H1 (cell line): ENCODE measurements around the gene GFY. TPM values are rescaled to one million over a fixed set of nuclear protein-coding genes. Genes with fewer than 3 reads are reported as not detected.

Source experiments
- CTBP2 ChIP-seq: IDR thresholded peaks from 2 replicates; pipeline ENCODE4 v1.7.0; 2011; ENCODE audit warnings: borderline replicate concordance, mild to moderate bottlenecking, moderate library complexity, mixed read lengths, low read length; ENCODE audit not compliant: insufficient read depth, insufficient read length
- KDM5A ChIP-seq: fragments of 200-600 bp; IDR thresholded peaks from 2 replicates; pipeline ENCODE4 v1.7.1; 2012; ENCODE audit warnings: mild to moderate bottlenecking, low read length, inconsistent platforms, mixed read lengths
- POLR2AphosphoS5 ChIP-seq: IDR thresholded peaks from 2 replicates; pipeline ENCODE4 v1.6.1; 2011; ENCODE audit warnings: low read depth, low read length
- TEAD4 ChIP-seq: IDR thresholded peaks from 2 replicates; pipeline ENCODE4 v1.6.1; 2012; ENCODE audit warnings: low read depth, low read length, inconsistent platforms, mixed read lengths
- YY1 ChIP-seq: IDR thresholded peaks from 2 replicates; pipeline ENCODE4 v1.6.1; 2011; ENCODE audit warnings: low read depth, mild to moderate bottlenecking, low read length
- polyA plus RNA-seq, 7 experiments: library from polyadenylated mRNA; depleted of rRNA in 3 of 7; stranded (reverse) in 5 of 7; unstranded in 2 of 7; fragments of >200 nt in 5 of 7; fragments of 200-250 nt in 2 of 7; gene quantifications; 1 replicate in 5 of 7; 2 replicates in 1 of 7; 4 replicates in 1 of 7; pipeline versions ENCODE4 v1.2.1 to v1.2.3, GENCODE V29; 2011 to 2013; ENCODE audit warnings: missing spikeins in 2 of 7, mixed read lengths in 2 of 7
- total RNA-seq: library from RNA; stranded (reverse); fragmentation: NEBNext Ultra II Directional; extraction: Animal tissue kit (Norgen Biotek cat#: 25700); gene quantifications from 2 replicates; pipeline ENCODE4 v1.2.1, GENCODE V29; 2021
- TF ChIP-seq, protein P1 (sequence below): fragments of 300-600 bp; sonication (generic); IDR thresholded peaks from 2 replicates; pipeline ENCODE4 v1.7.1; 2012; ENCODE audit warnings: low read length, moderate library complexity, mild to moderate bottlenecking, inconsistent platforms; ENCODE audit not compliant: insufficient replicate concordance
- TF ChIP-seq, protein P2 (sequence below), 3 experiments: IDR thresholded peaks; 1 replicate in 2 of 3; 2 replicates in 1 of 3; pipeline versions ENCODE4 v1.5.1 to v1.6.1; 2011; ENCODE audit warnings: low read length in 3 of 3, mild to moderate bottlenecking in 3 of 3, inconsistent platforms in 2 of 3, low read depth in 1 of 3, moderate library complexity in 1 of 3; ENCODE audit not compliant: insufficient read depth in 1 of 3; ENCODE audit errors: control extremely low read depth in 1 of 3

Gene GFY
- total and polyA plus RNA-seq, 2 of the 8 experiments (the other 6 are each of a cell fraction or from before 2014, with no cell fraction given), result 0.68 to 0.93 TPM

DNA sequence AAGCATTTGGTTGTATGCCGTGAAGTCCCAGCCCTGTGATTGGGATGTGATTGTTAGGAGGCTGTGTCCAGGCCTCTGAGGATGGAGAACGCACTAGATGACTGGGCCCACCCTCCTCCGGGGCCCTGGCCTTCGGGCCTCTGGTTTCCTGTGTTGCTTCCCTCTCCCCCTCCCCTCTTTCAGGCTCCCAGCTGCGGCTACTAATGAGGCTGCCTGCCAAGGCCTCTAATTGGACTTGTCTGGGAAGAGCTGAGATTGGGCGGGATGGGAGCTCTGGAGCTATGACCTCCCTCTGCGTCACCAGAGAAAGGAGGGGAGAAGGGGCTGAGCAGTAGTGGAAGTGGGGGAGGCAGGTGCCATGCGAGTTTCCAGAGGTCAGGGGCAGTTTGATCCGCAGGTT lies 11.8 kb upstream of the GFY start (continued):
- TF ChIP-seq KDM5A (no peak), CTBP2 (no peak), TEAD4 (no peak), YY1 (no peak), POLR2AphosphoS5 (no peak)
- TF ChIP-seq, protein P1, sequence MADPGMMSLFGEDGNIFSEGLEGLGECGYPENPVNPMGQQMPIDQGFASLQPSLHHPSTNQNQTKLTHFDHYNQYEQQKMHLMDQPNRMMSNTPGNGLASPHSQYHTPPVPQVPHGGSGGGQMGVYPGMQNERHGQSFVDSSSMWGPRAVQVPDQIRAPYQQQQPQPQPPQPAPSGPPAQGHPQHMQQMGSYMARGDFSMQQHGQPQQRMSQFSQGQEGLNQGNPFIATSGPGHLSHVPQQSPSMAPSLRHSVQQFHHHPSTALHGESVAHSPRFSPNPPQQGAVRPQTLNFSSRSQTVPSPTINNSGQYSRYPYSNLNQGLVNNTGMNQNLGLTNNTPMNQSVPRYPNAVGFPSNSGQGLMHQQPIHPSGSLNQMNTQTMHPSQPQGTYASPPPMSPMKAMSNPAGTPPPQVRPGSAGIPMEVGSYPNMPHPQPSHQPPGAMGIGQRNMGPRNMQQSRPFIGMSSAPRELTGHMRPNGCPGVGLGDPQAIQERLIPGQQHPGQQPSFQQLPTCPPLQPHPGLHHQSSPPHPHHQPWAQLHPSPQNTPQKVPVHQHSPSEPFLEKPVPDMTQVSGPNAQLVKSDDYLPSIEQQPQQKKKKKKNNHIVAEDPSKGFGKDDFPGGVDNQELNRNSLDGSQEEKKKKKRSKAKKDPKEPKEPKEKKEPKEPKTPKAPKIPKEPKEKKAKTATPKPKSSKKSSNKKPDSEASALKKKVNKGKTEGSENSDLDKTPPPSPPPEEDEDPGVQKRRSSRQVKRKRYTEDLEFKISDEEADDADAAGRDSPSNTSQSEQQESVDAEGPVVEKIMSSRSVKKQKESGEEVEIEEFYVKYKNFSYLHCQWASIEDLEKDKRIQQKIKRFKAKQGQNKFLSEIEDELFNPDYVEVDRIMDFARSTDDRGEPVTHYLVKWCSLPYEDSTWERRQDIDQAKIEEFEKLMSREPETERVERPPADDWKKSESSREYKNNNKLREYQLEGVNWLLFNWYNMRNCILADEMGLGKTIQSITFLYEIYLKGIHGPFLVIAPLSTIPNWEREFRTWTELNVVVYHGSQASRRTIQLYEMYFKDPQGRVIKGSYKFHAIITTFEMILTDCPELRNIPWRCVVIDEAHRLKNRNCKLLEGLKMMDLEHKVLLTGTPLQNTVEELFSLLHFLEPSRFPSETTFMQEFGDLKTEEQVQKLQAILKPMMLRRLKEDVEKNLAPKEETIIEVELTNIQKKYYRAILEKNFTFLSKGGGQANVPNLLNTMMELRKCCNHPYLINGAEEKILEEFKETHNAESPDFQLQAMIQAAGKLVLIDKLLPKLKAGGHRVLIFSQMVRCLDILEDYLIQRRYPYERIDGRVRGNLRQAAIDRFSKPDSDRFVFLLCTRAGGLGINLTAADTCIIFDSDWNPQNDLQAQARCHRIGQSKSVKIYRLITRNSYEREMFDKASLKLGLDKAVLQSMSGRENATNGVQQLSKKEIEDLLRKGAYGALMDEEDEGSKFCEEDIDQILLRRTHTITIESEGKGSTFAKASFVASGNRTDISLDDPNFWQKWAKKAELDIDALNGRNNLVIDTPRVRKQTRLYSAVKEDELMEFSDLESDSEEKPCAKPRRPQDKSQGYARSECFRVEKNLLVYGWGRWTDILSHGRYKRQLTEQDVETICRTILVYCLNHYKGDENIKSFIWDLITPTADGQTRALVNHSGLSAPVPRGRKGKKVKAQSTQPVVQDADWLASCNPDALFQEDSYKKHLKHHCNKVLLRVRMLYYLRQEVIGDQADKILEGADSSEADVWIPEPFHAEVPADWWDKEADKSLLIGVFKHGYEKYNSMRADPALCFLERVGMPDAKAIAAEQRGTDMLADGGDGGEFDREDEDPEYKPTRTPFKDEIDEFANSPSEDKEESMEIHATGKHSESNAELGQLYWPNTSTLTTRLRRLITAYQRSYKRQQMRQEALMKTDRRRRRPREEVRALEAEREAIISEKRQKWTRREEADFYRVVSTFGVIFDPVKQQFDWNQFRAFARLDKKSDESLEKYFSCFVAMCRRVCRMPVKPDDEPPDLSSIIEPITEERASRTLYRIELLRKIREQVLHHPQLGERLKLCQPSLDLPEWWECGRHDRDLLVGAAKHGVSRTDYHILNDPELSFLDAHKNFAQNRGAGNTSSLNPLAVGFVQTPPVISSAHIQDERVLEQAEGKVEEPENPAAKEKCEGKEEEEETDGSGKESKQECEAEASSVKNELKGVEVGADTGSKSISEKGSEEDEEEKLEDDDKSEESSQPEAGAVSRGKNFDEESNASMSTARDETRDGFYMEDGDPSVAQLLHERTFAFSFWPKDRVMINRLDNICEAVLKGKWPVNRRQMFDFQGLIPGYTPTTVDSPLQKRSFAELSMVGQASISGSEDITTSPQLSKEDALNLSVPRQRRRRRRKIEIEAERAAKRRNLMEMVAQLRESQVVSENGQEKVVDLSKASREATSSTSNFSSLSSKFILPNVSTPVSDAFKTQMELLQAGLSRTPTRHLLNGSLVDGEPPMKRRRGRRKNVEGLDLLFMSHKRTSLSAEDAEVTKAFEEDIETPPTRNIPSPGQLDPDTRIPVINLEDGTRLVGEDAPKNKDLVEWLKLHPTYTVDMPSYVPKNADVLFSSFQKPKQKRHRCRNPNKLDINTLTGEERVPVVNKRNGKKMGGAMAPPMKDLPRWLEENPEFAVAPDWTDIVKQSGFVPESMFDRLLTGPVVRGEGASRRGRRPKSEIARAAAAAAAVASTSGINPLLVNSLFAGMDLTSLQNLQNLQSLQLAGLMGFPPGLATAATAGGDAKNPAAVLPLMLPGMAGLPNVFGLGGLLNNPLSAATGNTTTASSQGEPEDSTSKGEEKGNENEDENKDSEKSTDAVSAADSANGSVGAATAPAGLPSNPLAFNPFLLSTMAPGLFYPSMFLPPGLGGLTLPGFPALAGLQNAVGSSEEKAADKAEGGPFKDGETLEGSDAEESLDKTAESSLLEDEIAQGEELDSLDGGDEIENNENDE, result no peak
- TF ChIP-seq, protein P2, sequence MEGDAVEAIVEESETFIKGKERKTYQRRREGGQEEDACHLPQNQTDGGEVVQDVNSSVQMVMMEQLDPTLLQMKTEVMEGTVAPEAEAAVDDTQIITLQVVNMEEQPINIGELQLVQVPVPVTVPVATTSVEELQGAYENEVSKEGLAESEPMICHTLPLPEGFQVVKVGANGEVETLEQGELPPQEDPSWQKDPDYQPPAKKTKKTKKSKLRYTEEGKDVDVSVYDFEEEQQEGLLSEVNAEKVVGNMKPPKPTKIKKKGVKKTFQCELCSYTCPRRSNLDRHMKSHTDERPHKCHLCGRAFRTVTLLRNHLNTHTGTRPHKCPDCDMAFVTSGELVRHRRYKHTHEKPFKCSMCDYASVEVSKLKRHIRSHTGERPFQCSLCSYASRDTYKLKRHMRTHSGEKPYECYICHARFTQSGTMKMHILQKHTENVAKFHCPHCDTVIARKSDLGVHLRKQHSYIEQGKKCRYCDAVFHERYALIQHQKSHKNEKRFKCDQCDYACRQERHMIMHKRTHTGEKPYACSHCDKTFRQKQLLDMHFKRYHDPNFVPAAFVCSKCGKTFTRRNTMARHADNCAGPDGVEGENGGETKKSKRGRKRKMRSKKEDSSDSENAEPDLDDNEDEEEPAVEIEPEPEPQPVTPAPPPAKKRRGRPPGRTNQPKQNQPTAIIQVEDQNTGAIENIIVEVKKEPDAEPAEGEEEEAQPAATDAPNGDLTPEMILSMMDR (IDR thresholded peaks at IDR 0.05; ENCODE audit: control extremely low read depth in 1 of 3, insufficient read depth in 1 of 3, low read depth in 1 of 3, low read length in 3 of 3), result no peak
- TF ChIP-seq, all 59 proteins: peak for 0
